Keratinocyte (primary cell): Measurements from ENCODE around the gene ARSB. TPM values are rescaled to one million over a fixed set of nuclear protein-coding genes. Genes with fewer than 3 reads are reported as not detected.

Experiments used
- DNase-seq: peaks from one replicate; pipeline ENCODE4 v3.0.0-alpha.2; 2011; ENCODE audit warnings: low read depth, missing footprints, low spot score
- FAIRE-seq: peaks from 2 replicates; lab custom pipeline; 2011; peaks lifted over from hg19 to GRCh38; lab: Jason Lieb, UNC
- H2AFZ ChIP-seq: 2 replicates; pipeline ENCODE4 v1.6.0; 2012; ENCODE audit warnings: low read length, control low read depth, inconsistent platforms; ENCODE audit not compliant: control insufficient read depth
- H3K27ac ChIP-seq: 2 replicates; pipeline ENCODE4 v1.5.1; 2011; ENCODE audit warnings: low read length; ENCODE audit not compliant: control insufficient read depth, insufficient read depth
- H3K27me3 ChIP-seq: 3 replicates; pipeline ENCODE4 v1.6.0; 2011; ENCODE audit warnings: low read length; ENCODE audit not compliant: control insufficient read depth, insufficient read depth; ENCODE audit errors: extremely low read depth
- H3K36me3 ChIP-seq, 2 experiments: 2 replicates in 1 of 2; 3 replicates in 1 of 2; pipeline ENCODE4 v1.5.1; 2011; ENCODE audit warnings: low read length in 2 of 2, mild to moderate bottlenecking in 1 of 2; ENCODE audit not compliant: control insufficient read depth in 2 of 2, insufficient read depth in 2 of 2; ENCODE audit errors: extremely low read depth in 1 of 2
- H3K4me1 ChIP-seq: 3 replicates; pipeline ENCODE4 v1.5.1; 2011; ENCODE audit warnings: low read length; ENCODE audit not compliant: control insufficient read depth, insufficient read depth; ENCODE audit errors: extremely low read depth
- H3K4me2 ChIP-seq: 3 replicates; pipeline ENCODE4 v1.6.0; 2011; ENCODE audit warnings: low read depth, low read length; ENCODE audit not compliant: control insufficient read depth, insufficient read depth; ENCODE audit errors: extremely low read depth
- H3K4me3 ChIP-seq, 3 experiments: fragments of 200-600 bp in 1 of 3; sonication (generic) in 1 of 3; 2 replicates in 2 of 3; 3 replicates in 1 of 3; pipeline ENCODE4 v1.5.1; 2011 to 2016; ENCODE audit warnings: low read length in 3 of 3, mild to moderate bottlenecking in 3 of 3, control low read depth in 2 of 3, inconsistent platforms in 1 of 3, low read depth in 1 of 3, mixed read lengths in 1 of 3, mixed run types in 1 of 3, moderate library complexity in 1 of 3; ENCODE audit not compliant: control insufficient read depth in 2 of 3, insufficient read depth in 2 of 3; ENCODE audit errors: extremely low read depth in 1 of 3
- H3K79me2 ChIP-seq: 2 replicates; pipeline ENCODE4 v1.6.0; 2012; ENCODE audit warnings: low read length; ENCODE audit not compliant: control insufficient read depth, insufficient read depth
- H3K9ac ChIP-seq: 3 replicates; pipeline ENCODE4 v1.6.0; 2011; ENCODE audit warnings: low read length; ENCODE audit not compliant: control insufficient read depth, insufficient read depth; ENCODE audit errors: extremely low read depth
- H3K9me1 ChIP-seq: 3 replicates; pipeline ENCODE4 v1.6.0; 2011; ENCODE audit warnings: low read length; ENCODE audit not compliant: control insufficient read depth, insufficient read depth; ENCODE audit errors: extremely low read depth
- H3K9me3 ChIP-seq: 2 replicates; pipeline ENCODE4 v1.5.1; 2012; ENCODE audit warnings: low read depth, low read length; ENCODE audit not compliant: control insufficient read depth
- H4K20me1 ChIP-seq: 3 replicates; pipeline ENCODE4 v1.6.0; 2011; ENCODE audit warnings: low read length; ENCODE audit not compliant: control insufficient read depth, insufficient read depth; ENCODE audit errors: extremely low read depth
- EZH2 ChIP-seq: IDR thresholded peaks from one replicate; pipeline ENCODE4 v1.6.1; 2012; ENCODE audit warnings: inconsistent platforms, mild to moderate bottlenecking, low read length, moderate library complexity
- dilution Hi-C: fragments of 300-500 bp; cut with MboI; formaldehyde crosslinking; loops from one replicate; pipeline ENCODE4 v1.7.0; 2020; ENCODE audit warnings: low sequenced_read_pairs; ENCODE audit not compliant: extremely low pct_ligation_motif_present
- polyA plus RNA-seq, 5 experiments: library from polyadenylated mRNA; depleted of rRNA in 3 of 5; stranded (reverse) in 3 of 5; stranded (forward) in 1 of 5; unstranded in 1 of 5; fragments of >200 nt; gene quantifications; 1 replicate in 1 of 5; 2 replicates in 3 of 5; 3 replicates in 1 of 5; pipeline versions ENCODE4 v1.2.1 to v1.2.3, GENCODE V29; 2011 to 2012; ENCODE audit warnings: missing spikeins in 2 of 5, low read depth in 1 of 5, low replicate concordance in 1 of 5
- TF ChIP-seq, protein P1 (sequence below), 3 experiments: IDR thresholded peaks in 1 of 3; conservative IDR thresholded peaks in 1 of 3; optimal IDR thresholded peaks in 1 of 3; 2 replicates in 2 of 3; 3 replicates in 1 of 3; pipeline versions ENCODE3 to v1.5.1; 2011; ENCODE audit warnings: low read length in 3 of 3, mild to moderate bottlenecking in 3 of 3, moderate library complexity in 2 of 3, control low read depth in 1 of 3, inconsistent platforms in 1 of 3; ENCODE audit not compliant: insufficient read depth in 2 of 3; ENCODE audit errors: extremely low read depth in 1 of 3

The ARSB gene
- polyA plus RNA-seq, 1 donor (not counting 4 experiments of a cell fraction or from before 2014, with no cell fraction given): 4.5 TPM

GRCh38 chr5:78827725-78828124 lies 157.4 kb downstream of the ARSB start:
- H3K9me1 ChIP-seq: no peaks in the 10 kb centered on the region
- H3K27ac ChIP-seq: no peak overlapping the region
- no peak overlapping the region for H3K4me2 ChIP-seq
- H3K9me3 ChIP-seq: no peaks in the 10 kb centered on the region
- dilution Hi-C loops: no loop called here
- H3K36me3 ChIP-seq: no peaks in the 10 kb centered on the region
- TF ChIP-seq EZH2: no peak
- TF ChIP-seq, protein P1, sequence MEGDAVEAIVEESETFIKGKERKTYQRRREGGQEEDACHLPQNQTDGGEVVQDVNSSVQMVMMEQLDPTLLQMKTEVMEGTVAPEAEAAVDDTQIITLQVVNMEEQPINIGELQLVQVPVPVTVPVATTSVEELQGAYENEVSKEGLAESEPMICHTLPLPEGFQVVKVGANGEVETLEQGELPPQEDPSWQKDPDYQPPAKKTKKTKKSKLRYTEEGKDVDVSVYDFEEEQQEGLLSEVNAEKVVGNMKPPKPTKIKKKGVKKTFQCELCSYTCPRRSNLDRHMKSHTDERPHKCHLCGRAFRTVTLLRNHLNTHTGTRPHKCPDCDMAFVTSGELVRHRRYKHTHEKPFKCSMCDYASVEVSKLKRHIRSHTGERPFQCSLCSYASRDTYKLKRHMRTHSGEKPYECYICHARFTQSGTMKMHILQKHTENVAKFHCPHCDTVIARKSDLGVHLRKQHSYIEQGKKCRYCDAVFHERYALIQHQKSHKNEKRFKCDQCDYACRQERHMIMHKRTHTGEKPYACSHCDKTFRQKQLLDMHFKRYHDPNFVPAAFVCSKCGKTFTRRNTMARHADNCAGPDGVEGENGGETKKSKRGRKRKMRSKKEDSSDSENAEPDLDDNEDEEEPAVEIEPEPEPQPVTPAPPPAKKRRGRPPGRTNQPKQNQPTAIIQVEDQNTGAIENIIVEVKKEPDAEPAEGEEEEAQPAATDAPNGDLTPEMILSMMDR (optimal IDR thresholded peaks at IDR 0.05 in 1 of 3, IDR thresholded peaks at IDR 0.05 in 1 of 3, conservative IDR thresholded peaks at IDR 0.05 in 1 of 3; ENCODE audit: extremely low read depth in 1 of 3, insufficient read depth in 2 of 3, low read length in 3 of 3): no peak
- H3K4me3 ChIP-seq: no peak overlapping the region
- H2AFZ ChIP-seq: no peak overlapping the region
- peaks cover 4% of the 10 kb centered on the region for H3K4me1 ChIP-seq
- no peak overlapping the region for H3K9ac ChIP-seq
- no peak for FAIRE-seq
- H4K20me1 ChIP-seq: no peaks in the 10 kb centered on the region
- no peaks in the 10 kb centered on the region for H3K79me2 ChIP-seq
- H3K27me3 ChIP-seq: no peaks in the 10 kb centered on the region
- DNase-seq: no peak

- Histone ChIP-seq H3K4me2 (no peak overlapping the region), H3K9me3 (no peaks in the 10 kb centered on the region), H3K9me1 (no peaks in the 10 kb centered on the region), H3K4me1 (no peaks in the 10 kb centered on the region), H3K4me3 (no peak overlapping the region), H3K27ac (no peak overlapping the region), H3K9ac (no peak overlapping the region), H2AFZ (no peak overlapping the region), H3K36me3 (no peaks in the 10 kb centered on the region), H3K27me3 (no peaks in the 10 kb centered on the region), H3K79me2 (no peaks in the 10 kb centered on the region), H4K20me1 (no peaks in the 10 kb centered on the region)
- no peak for DNase-seq
- dilution Hi-C loops: no loop called here
- TF ChIP-seq, protein P1 (optimal IDR thresholded peaks at IDR 0.05 in 1 of 3, IDR thresholded peaks at IDR 0.05 in 1 of 3, conservative IDR thresholded peaks at IDR 0.05 in 1 of 3; ENCODE audit: extremely low read depth in 1 of 3, insufficient read depth in 2 of 3, low read length in 3 of 3): no peak
- TF ChIP-seq EZH2: no peak
- FAIRE-seq: no peak
Measured at GRCh38 chr5:78824831-78825281, 160.3 kb downstream of the ARSB start.
